Measurements from ENCODE around the gene POLR1G. TPM values are rescaled to one million over a fixed set of nuclear protein-coding genes. Genes with fewer than 3 reads are reported as not detected.
A peak's percentile ranks its signal among the peaks of the same experiment; 100 is the strongest.

POLR1G gene
- total RNA-seq, 6 donors from 2014 or later: 1.0 to 7.7 (median 5.8) TPM

DNA sequence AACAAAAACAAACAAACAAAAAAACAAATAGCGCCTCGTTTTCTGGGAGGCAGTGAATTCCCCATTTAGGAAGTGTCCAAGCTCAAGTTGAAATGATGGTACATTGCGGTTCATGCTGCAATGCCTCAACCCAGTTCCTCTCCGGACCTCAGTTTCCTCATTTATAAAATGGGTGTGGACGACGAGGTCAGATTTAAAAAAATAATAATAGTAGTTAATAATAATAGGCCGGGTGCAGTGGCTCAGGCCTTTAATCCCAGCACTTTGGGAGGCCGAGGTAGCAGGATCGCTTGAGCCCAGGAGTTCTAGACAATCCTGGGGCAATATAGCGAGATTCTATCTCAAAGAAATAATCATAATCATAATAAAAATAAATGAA, 32.7 kb downstream of the POLR1G start:
- Histone ChIP-seq H3K9me3 (no peaks in the 10 kb centered on the region), H3K27me3 (no peaks in the 10 kb centered on the region), H3K4me1 (peaks cover 18 to 36% (median 21%) of the 10 kb centered on the region in 4 donors), H3K4me3 (peak overlapping the region in 3 of 4 donors; percentile 59 to 83 (median 73)), H3K27ac (peak overlapping the region; percentile 85 to 98 (median 92)), H3K36me3 (no peaks in the 10 kb centered on the region)
- no peak for TF ChIP-seq POLR2A (IDR thresholded peaks at IDR 0.05)
- TF ChIP-seq POLR2AphosphoS5 (IDR thresholded peaks at IDR 0.05): no peak
- no peak for TF ChIP-seq EP300 (IDR thresholded peaks at IDR 0.05)
- TF ChIP-seq, protein P1, sequence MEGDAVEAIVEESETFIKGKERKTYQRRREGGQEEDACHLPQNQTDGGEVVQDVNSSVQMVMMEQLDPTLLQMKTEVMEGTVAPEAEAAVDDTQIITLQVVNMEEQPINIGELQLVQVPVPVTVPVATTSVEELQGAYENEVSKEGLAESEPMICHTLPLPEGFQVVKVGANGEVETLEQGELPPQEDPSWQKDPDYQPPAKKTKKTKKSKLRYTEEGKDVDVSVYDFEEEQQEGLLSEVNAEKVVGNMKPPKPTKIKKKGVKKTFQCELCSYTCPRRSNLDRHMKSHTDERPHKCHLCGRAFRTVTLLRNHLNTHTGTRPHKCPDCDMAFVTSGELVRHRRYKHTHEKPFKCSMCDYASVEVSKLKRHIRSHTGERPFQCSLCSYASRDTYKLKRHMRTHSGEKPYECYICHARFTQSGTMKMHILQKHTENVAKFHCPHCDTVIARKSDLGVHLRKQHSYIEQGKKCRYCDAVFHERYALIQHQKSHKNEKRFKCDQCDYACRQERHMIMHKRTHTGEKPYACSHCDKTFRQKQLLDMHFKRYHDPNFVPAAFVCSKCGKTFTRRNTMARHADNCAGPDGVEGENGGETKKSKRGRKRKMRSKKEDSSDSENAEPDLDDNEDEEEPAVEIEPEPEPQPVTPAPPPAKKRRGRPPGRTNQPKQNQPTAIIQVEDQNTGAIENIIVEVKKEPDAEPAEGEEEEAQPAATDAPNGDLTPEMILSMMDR (IDR thresholded peaks at IDR 0.05): no peak
- DNase-seq (no peak), ATAC-seq (ENCODE audit: low FRiP score in 2 of 2) (no peak)
- 33 to 46% methylated on average over 10 of the region's 10 CpGs for WGBS, 2 donors

DNA sequence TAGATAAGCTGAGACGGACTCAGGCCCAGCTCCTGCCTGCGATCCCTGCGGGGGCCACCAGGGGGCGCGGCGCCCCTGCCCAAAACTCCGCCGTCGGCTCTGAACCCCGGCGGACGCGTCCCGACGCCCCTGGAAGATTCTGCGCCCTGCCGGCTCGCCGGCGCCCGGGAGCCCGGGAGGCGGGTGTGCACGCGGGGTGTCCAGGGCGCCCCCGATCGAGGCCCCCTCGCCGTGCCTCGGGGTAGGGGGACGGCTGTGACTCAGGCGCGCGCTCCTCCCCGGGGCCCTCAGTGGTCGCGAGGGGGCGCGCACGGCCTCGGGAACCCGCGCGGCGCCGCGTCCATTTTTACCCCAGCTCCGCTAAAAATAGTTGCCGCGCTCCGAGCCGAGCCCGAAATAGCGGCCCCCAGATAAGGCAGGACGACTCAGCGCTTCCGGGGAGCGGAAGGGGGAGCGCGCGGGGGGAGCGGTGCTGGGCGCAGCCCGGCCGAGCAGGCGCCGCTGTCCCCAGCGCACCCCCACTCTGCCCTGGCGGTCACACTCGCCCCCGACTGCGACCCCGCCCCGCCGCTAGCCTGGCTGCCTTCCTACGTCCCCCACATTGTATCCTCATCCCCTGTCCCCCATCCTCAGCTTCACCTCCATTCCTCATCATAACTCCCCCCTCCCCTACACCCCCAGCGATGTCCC, 33.3 kb downstream of the POLR1G start:
- 0 to 1% methylated on average over 11 to 26 of the region's 78 CpGs for WGBS, 2 donors
- Histone ChIP-seq H3K27ac (peak overlapping the region; percentile 85 to 98 (median 92)), H3K9me3 (no peaks in the 10 kb centered on the region), H3K4me1 (peaks cover 22 to 42% (median 25%) of the 10 kb centered on the region in 4 donors), H3K36me3 (no peaks in the 10 kb centered on the region), H3K4me3 (peak overlapping the region; percentile 59 to 83 (median 66)), H3K27me3 (no peaks in the 10 kb centered on the region)
- TF ChIP-seq, protein P1 (IDR thresholded peaks at IDR 0.05): peak; percentile 98 to 100 (median 99)
- TF ChIP-seq EP300 (IDR thresholded peaks at IDR 0.05) (no peak), POLR2AphosphoS5 (IDR thresholded peaks at IDR 0.05) (peak; percentile 28 to 57), POLR2A (IDR thresholded peaks at IDR 0.05) (peak in 2 of 4 donors; percentile 32 to 54)
- peak; percentile 83 to 98 for DNase-seq
- ATAC-seq (ENCODE audit: low FRiP score in 2 of 2): peak; percentile 61 to 81

DNA sequence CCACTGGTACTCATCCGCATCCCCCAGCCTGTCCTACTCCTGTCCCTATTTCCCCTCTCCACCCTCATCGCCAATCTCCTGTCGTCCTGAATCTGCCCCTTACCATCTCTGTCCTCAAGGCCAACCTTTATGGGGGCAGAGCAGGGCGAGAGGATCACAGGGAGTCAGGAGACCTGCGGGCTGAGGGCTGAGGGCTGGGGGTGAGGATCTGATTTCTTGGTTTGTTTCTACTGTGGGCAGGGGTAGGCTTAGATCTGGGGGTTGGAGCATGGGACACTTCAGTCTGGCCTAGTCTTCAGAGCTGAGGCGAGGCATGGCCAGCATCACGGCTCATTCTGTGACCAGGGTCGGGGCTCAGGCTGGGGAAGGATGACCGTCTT, 33.8 kb downstream of the POLR1G start:
- TF ChIP-seq, protein P1 (IDR thresholded peaks at IDR 0.05): no peak
- TF ChIP-seq POLR2AphosphoS5 (IDR thresholded peaks at IDR 0.05) (no peak), POLR2A (IDR thresholded peaks at IDR 0.05) (no peak), EP300 (IDR thresholded peaks at IDR 0.05) (no peak)
- H3K9me3 ChIP-seq: no peaks in the 10 kb centered on the region
- ATAC-seq (ENCODE audit: low FRiP score in 2 of 2) (no peak), DNase-seq (no peak)
- peak overlapping the region in 3 of 4 donors; percentile 59 to 83 (median 73) for H3K4me3 ChIP-seq
- H3K27ac ChIP-seq: peak overlapping the region; percentile 85 to 98 (median 92)
- no peaks in the 10 kb centered on the region for H3K36me3 ChIP-seq
- no peaks in the 10 kb centered on the region for H3K27me3 ChIP-seq
- 59 to 67% methylated on average over 8 to 9 of the region's 9 CpGs for WGBS, 2 donors
- H3K4me1 ChIP-seq: peaks cover 25 to 47% (median 30%) of the 10 kb centered on the region in 4 donors

DNA sequence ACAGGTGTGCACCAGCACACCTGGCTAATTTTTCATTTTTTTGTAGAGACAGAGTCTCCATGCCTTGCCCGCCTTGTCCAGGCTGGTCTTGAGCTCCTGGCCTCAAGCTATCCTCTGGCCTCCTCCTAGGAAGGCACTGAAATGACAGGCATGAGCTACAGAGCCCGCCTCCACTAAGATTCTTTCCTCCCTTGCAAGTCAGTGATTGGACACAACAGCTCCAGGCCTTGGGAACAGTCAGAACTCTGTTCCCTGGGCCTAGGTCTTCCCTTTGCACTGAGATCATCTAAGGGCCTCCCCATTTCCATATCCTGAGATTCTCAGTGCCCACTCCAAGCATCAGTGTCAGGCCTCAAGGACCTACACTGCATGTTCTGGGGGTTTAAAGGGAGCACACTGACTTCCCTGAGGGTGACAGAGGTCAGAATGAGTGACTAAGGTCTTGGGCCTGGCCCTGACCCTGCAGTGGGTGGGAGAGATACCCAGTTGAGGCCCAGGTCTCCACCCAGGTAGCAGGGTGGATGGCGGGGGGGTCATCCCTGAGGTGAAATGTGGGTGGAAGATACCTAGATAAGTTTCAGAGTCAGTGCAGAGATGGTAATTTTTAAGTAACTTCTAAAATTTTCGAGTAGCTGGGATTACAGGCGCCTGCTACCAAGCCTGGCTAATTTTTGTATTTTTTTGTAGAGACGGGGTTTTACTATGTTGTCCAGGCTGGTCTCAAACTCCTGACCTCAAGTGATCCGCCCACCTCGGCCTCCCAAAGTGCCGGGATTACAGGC, 34.6 kb downstream of the POLR1G start:
- H3K4me3 ChIP-seq: no peak overlapping the region
- peaks cover 25 to 48% (median 33%) of the 10 kb centered on the region in 4 donors for H3K4me1 ChIP-seq
- DNase-seq (no peak), ATAC-seq (ENCODE audit: low FRiP score in 2 of 2) (no peak)
- H3K27me3 ChIP-seq: no peaks in the 10 kb centered on the region
- WGBS, 2 donors: 92 to 94% methylated on average over 9 of the region's 9 CpGs
- no peak for TF ChIP-seq POLR2AphosphoS5 (IDR thresholded peaks at IDR 0.05)
- peak overlapping the region; percentile 12 to 98 (median 92) for H3K27ac ChIP-seq
- H3K36me3 ChIP-seq: no peaks in the 10 kb centered on the region
- H3K9me3 ChIP-seq: no peaks in the 10 kb centered on the region

DNA sequence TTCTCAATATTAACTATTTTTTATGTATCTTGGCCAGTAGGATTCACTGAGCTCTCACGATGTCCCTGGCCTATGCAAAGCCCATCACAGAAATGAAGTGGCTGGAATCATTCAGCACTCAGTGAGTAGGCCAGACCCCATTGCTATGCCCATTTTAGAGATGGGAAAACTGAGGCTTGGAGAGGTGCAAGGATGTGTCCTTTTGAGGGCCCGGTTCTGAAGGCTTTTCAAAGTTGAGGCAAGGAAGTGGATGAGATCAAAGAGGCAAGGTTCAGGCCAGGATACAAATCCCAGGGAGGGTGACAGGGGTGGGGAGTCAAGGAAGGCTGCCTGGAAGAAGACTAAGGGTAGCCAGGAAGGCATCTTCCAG, 35.9 kb downstream of the POLR1G start:
- no peaks in the 10 kb centered on the region for H3K9me3 ChIP-seq
- H3K4me1 ChIP-seq: peaks cover 25 to 48% (median 37%) of the 10 kb centered on the region in 4 donors
- no peaks in the 10 kb centered on the region for H3K27me3 ChIP-seq
- no peak overlapping the region for H3K4me3 ChIP-seq
- TF ChIP-seq EP300 (IDR thresholded peaks at IDR 0.05): no peak
- no peak for TF ChIP-seq POLR2AphosphoS5 (IDR thresholded peaks at IDR 0.05)
- ATAC-seq (ENCODE audit: low FRiP score in 2 of 2): no peak
- H3K36me3 ChIP-seq: no peaks in the 10 kb centered on the region
- WGBS, 2 donors: 79 to 83% methylated on average over 2 of the region's 2 CpGs
- peak overlapping the region; percentile 93 to 98 (median 96) for H3K27ac ChIP-seq
- DNase-seq: no peak
